Loucy (cell line): ENCODE data around the gene TTC7B.

ENCODE experiments used
- H2AFZ ChIP-seq: fragments of 200-600 bp; sonication (generic); 2 replicates; pipeline ENCODE4 v1.6.0; 2016; ENCODE audit warnings: antibody characterized with exemption, mild to moderate bottlenecking, low read length, moderate library complexity
- H3F3A ChIP-seq: fragments of 200-600 bp; 2 replicates; pipeline ENCODE4 v1.6.0; 2016; ENCODE audit warnings: antibody characterized with exemption, low read depth, mild to moderate bottlenecking
- H3K27me3 ChIP-seq: fragments of 200-600 bp; sonication (generic); 2 replicates; pipeline ENCODE4 v1.6.1; 2014; ENCODE audit warnings: low read length, mild to moderate bottlenecking; ENCODE audit not compliant: insufficient read depth, poor library complexity, severe bottlenecking
- H3K36me3 ChIP-seq: fragments of 200-600 bp; sonication (generic); 2 replicates; pipeline ENCODE4 v1.6.1; 2016; ENCODE audit warnings: low read length; ENCODE audit not compliant: insufficient read depth
- H3K4me1 ChIP-seq: fragments of 200-600 bp; sonication (generic); 2 replicates; pipeline ENCODE4 v1.5.1; 2014; ENCODE audit warnings: low read length, mild to moderate bottlenecking; ENCODE audit not compliant: insufficient read depth, poor library complexity, severe bottlenecking
- H3K4me2 ChIP-seq: fragments of 200-600 bp; sonication (generic); 2 replicates; pipeline ENCODE4 v1.6.0; 2014; ENCODE audit warnings: antibody characterized with exemption, low read length, low read depth, mild to moderate bottlenecking; ENCODE audit not compliant: poor library complexity, severe bottlenecking
- H3K4me3 ChIP-seq: fragments of 200-600 bp; sonication (generic); 2 replicates; pipeline ENCODE4 v1.5.1; 2014; ENCODE audit warnings: low read length, mild to moderate bottlenecking, mixed read lengths; ENCODE audit not compliant: poor library complexity, severe bottlenecking
- H3K79me2 ChIP-seq: fragments of 200-600 bp; sonication (generic); 2 replicates; pipeline ENCODE4 v1.6.1; 2014; ENCODE audit warnings: low read length; ENCODE audit not compliant: insufficient read depth
- H3K9ac ChIP-seq: fragments of 200-600 bp; sonication (generic); 2 replicates; pipeline ENCODE4 v1.6.0; 2014; ENCODE audit warnings: mild to moderate bottlenecking, low read depth, low read length, moderate library complexity; ENCODE audit not compliant: poor library complexity, severe bottlenecking
- H3K9me2 ChIP-seq: fragments of 200-600 bp; sonication (generic); replicated peaks from 2 replicates; pipeline ENCODE4 v1.6.1; 2016; ENCODE audit warnings: low read depth, low read length, mixed read lengths
- H3K9me3 ChIP-seq: fragments of 200-600 bp; sonication (generic); 2 replicates; pipeline ENCODE4 v1.6.1; 2014; ENCODE audit warnings: mild to moderate bottlenecking, antibody characterized with exemption, low read length, low read depth; ENCODE audit not compliant: insufficient read depth
- H4K20me1 ChIP-seq: fragments of 200-600 bp; sonication (generic); 2 replicates; pipeline ENCODE4 v1.6.0; 2014; ENCODE audit warnings: antibody characterized with exemption, low read length, mild to moderate bottlenecking; ENCODE audit not compliant: insufficient read depth, poor library complexity, severe bottlenecking
- CTCF ChIP-seq: fragments of 200-600 bp; sonication (generic); conservative IDR thresholded peaks from 2 replicates; pipeline ENCODE4 v1.5.1; 2014; ENCODE audit warnings: mild to moderate bottlenecking, antibody characterized with exemption, low read length
- EZH2phosphoT487 ChIP-seq: fragments of 200-600 bp; IDR thresholded peaks from 2 replicates; pipeline ENCODE4 v1.6.1; 2018; ENCODE audit warnings: antibody characterized with exemption, mild to moderate bottlenecking, moderate library complexity, borderline replicate concordance

Gene TTC7B

GRCh38 chr14:90511252-90511651 is 305.0 kb downstream of the TTC7B start:
- Histone ChIP-seq H3K9ac (no peak overlapping the region), H3K9me2 (no peaks in the 10 kb centered on the region), H3K36me3 (no peaks in the 10 kb centered on the region), H3K27me3 (no peaks in the 10 kb centered on the region), H4K20me1 (no peaks in the 10 kb centered on the region), H3K4me1 (no peaks in the 10 kb centered on the region), H3K4me3 (no peak overlapping the region), H3K9me3 (no peaks in the 10 kb centered on the region), H2AFZ (no peak overlapping the region), H3F3A (no peaks in the 10 kb centered on the region), H3K4me2 (no peak overlapping the region), H3K79me2 (no peaks in the 10 kb centered on the region)
- TF ChIP-seq CTCF (no peak), EZH2phosphoT487 (no peak)

- H3K4me3 ChIP-seq = no peak overlapping the region
- TF ChIP-seq CTCF (no peak), EZH2phosphoT487 (no peak)
- no peak overlapping the region for H3K9ac ChIP-seq
- no peaks in the 10 kb centered on the region for H3F3A ChIP-seq
- no peaks in the 10 kb centered on the region for H3K9me3 ChIP-seq
- H3K79me2 ChIP-seq = no peaks in the 10 kb centered on the region
- no peaks in the 10 kb centered on the region for H3K4me1 ChIP-seq
- H3K9me2 ChIP-seq = no peaks in the 10 kb centered on the region
- H3K36me3 ChIP-seq = no peaks in the 10 kb centered on the region
- H2AFZ ChIP-seq = no peak overlapping the region
- H3K27me3 ChIP-seq = no peaks in the 10 kb centered on the region
- H3K4me2 ChIP-seq = no peak overlapping the region
- no peaks in the 10 kb centered on the region for H4K20me1 ChIP-seq
Measured at GRCh38 chr14:90510159-90510558, 306.1 kb downstream of the TTC7B start.

GRCh38 chr14:90509403-90509802 is 306.8 kb downstream of the TTC7B start:
- Histone ChIP-seq H3F3A (no peaks in the 10 kb centered on the region), H3K4me3 (no peak overlapping the region), H3K79me2 (no peaks in the 10 kb centered on the region), H3K4me2 (no peak overlapping the region), H4K20me1 (no peaks in the 10 kb centered on the region), H2AFZ (no peak overlapping the region), H3K9me3 (no peaks in the 10 kb centered on the region), H3K4me1 (no peaks in the 10 kb centered on the region), H3K9me2 (no peaks in the 10 kb centered on the region), H3K27me3 (no peaks in the 10 kb centered on the region), H3K36me3 (no peaks in the 10 kb centered on the region), H3K9ac (no peak overlapping the region)
- TF ChIP-seq EZH2phosphoT487 = no peak
- no peak; the same call in 1 of the 2 replicates for TF ChIP-seq CTCF
